Measurements from ENCODE around the gene CHRNB1. TPM values are rescaled to one million over a fixed set of nuclear protein-coding genes. Genes with fewer than 3 reads are reported as not detected.

The CHRNB1 gene
- total RNA-seq, 2 donors from 2014 or later = 10.9 to 13.0 TPM

- peaks cover 47% of the 10 kb centered on the region for H3K36me3 Mint-ChIP-seq (ENCODE audit: low read depth)
- no peaks in the 10 kb centered on the region for H3K9me3 Mint-ChIP-seq
- peaks cover 18% of the 10 kb centered on the region for H3K4me1 Mint-ChIP-seq
- H3K27me3 Mint-ChIP-seq = peaks cover 36% of the 10 kb centered on the region
- peak within 1 kb of the TSS; percentile 84 for H3K27ac Mint-ChIP-seq
- peak within 1 kb of the TSS; percentile 95 for H3K4me3 Mint-ChIP-seq
- ATAC-seq (replicated peaks) = no peak
Observed at GRCh38 chr17:7439462-7440112, 5.3 kb upstream of the CHRNB1 start, which contains the start of gene FGF11. TSS of gene FGF11 (plus strand) at chr17:7439512. CDS start at chr17:7439621, 109 bp downstream.

DNA sequence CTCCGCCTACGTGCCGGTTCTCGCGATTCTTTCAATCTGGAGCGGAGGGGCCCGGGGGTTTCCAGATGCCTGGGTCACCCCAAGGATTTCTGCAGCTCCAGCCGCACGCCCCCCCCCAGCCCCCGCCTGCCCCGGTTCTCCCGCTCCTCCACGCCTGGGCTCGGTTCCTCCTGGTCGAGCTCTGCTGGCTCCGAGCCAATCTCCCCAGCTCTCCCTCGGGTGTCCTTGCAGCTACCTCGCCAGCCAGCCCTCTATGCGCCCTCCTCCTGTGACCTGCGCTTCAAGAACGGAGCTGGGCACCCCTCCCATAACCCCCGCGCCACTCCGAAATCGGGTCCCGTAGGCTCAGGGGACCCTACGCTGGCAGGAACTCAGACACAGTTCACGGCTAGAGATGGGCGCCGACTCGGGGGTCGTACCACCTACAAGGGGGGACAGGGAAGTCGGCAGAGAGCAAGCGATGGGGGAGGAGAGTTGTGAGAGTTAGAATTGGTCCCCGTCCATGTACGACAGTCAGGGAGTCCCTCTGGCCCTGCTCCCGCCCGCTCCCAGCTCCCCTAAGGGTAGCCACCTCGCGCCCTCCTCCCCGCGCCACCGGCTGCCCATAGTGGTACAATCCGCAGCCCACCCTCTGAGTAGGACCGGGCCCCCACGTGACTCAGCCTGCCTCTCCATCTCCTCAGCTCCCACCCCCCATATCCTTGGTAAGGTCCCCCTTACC, 4.6 kb upstream of the CHRNB1 start:
- Mint-ChIP-seq H3K4me3 (peak overlapping the region; percentile 95), H3K36me3 (ENCODE audit: low read depth) (peaks cover 45% of the 10 kb centered on the region), H3K27me3 (peaks cover 39% of the 10 kb centered on the region), H3K9me3 (no peaks in the 10 kb centered on the region), H3K27ac (peak overlapping the region; percentile 84), H3K4me1 (peaks cover 18% of the 10 kb centered on the region)
- ATAC-seq (replicated peaks) = no peak

DNA sequence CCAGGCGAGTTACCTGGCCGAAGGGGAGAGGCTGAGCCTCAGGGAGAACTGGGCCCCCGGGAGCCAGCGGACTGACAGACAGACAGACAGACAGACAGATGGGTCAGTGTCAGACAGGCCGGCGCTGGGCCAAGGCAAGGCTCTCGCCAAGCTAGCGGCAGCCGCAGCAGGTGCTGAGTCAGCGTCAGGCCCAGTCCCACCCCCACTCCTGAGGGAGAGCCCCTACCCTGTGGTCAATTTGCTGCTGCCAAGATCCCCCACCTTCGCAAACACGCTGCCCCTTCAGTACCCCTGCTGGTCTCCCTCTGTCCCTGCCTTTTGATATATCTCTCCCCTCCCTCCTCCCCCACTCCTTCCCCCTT, 4.0 kb upstream of the CHRNB1 start:
- Mint-ChIP-seq H3K36me3 (ENCODE audit: low read depth) (peaks cover 47% of the 10 kb centered on the region), H3K27me3 (peaks cover 44% of the 10 kb centered on the region), H3K4me3 (peak overlapping the region; percentile 95), H3K9me3 (no peaks in the 10 kb centered on the region), H3K27ac (peak overlapping the region; percentile 84), H3K4me1 (peaks cover 23% of the 10 kb centered on the region)
- peak; percentile 19 for ATAC-seq (replicated peaks)

DNA sequence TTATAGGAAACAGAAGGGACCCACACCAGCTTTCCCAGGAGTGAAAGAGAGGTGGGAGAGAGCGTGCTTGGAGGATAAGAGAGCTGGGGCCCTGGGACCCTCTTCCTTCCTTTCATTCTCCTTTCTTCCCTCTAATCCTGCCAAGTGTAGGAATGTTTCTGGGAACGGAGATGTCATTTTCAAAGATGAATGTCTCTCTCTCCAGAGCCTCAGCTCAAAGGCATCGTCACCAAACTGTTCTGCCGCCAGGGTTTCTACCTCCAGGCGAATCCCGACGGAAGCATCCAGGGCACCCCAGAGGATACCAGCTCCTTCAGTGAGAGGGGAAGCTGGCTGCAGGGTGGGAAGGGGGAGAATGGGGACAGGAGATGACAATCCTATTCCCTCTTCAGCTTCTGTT, 3.6 kb upstream of the CHRNB1 start:
- peaks cover 48% of the 10 kb centered on the region for H3K27me3 Mint-ChIP-seq
- no peak overlapping the region for H3K27ac Mint-ChIP-seq
- peak overlapping the region; percentile 95 for H3K4me3 Mint-ChIP-seq
- H3K4me1 Mint-ChIP-seq = peaks cover 24% of the 10 kb centered on the region
- peaks cover 45% of the 10 kb centered on the region for H3K36me3 Mint-ChIP-seq (ENCODE audit: low read depth)
- no peaks in the 10 kb centered on the region for H3K9me3 Mint-ChIP-seq
- ATAC-seq (replicated peaks) = no peak

- Mint-ChIP-seq H3K36me3 (ENCODE audit: low read depth) (peaks cover 37% of the 10 kb centered on the region), H3K27me3 (peaks cover 51% of the 10 kb centered on the region), H3K27ac (no peak overlapping the region), H3K4me1 (peaks cover 24% of the 10 kb centered on the region), H3K9me3 (no peaks in the 10 kb centered on the region), H3K4me3 (no peak overlapping the region)
- ATAC-seq (replicated peaks) = no peak
Observed at GRCh38 chr17:7442142-7442541, 2.7 kb upstream of the CHRNB1 start.

GRCh38 chr17:7443499-7444485, 1.1 kb upstream of the CHRNB1 start:
- Mint-ChIP-seq H3K27me3 (peaks cover 55% of the 10 kb centered on the region), H3K27ac (peak overlapping the region; percentile 47), H3K4me1 (peaks cover 13% of the 10 kb centered on the region), H3K4me3 (peak overlapping the region; percentile 69), H3K36me3 (ENCODE audit: low read depth) (peaks cover 22% of the 10 kb centered on the region), H3K9me3 (no peaks in the 10 kb centered on the region)
- ATAC-seq (replicated peaks) = no peak

DNA sequence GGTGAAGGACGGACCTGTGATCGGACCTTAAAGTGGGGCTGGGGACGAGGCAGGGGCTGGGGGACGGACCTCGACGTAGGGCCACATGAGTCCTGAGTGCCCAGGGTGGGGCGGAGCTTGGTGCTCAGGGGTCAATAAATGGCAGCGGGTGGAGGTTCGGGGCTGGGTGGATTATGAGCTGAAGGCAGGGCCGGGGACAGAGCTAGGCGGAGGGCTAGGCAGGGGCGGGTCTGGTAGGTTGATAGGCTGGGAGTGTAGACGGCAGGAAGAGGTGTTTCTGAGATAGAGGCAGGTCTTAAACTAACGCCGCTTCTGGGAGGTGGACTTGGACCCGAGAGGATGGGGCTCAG, 733 bp downstream of the CHRNB1 start:
- peak; percentile 54 for ATAC-seq (replicated peaks)
- Mint-ChIP-seq H3K27me3 (peaks cover 46% of the 10 kb centered on the region), H3K27ac (no peak overlapping the region), H3K36me3 (ENCODE audit: low read depth) (peaks cover 9% of the 10 kb centered on the region), H3K9me3 (no peaks in the 10 kb centered on the region), H3K4me1 (peaks cover 6% of the 10 kb centered on the region), H3K4me3 (peak overlapping the region; percentile 69)

DNA sequence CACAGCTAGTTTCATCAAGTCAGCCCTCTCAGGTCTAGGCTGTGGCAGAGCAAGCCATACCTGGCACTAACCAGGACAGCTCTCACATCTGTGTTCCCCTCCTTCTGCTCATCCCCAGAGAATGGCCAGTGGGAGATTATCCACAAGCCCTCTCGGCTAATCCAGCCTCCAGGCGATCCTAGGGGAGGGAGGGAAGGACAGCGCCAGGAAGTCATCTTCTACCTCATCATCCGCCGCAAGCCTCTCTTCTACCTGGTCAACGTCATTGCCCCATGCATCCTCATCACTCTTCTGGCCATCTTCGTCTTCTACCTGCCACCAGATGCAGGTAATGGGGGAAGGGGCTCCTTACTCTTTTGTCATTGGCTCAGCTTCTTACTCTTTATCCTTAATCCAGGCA, 3.6 kb downstream of the CHRNB1 start:
- Mint-ChIP-seq H3K4me3 (no peak overlapping the region), H3K27me3 (peaks cover 33% of the 10 kb centered on the region), H3K27ac (no peak overlapping the region), H3K36me3 (ENCODE audit: low read depth) (peaks cover 7% of the 10 kb centered on the region), H3K9me3 (no peaks in the 10 kb centered on the region), H3K4me1 (peaks cover 6% of the 10 kb centered on the region)
- no peak for ATAC-seq (replicated peaks)

GRCh38 chr17:7459961-7460545, 15.2 kb downstream of the CHRNB1 start:
- Mint-ChIP-seq H3K36me3 (ENCODE audit: low read depth) (peaks cover 34% of the 10 kb centered on the region), H3K4me3 (no peak overlapping the region), H3K9me3 (no peaks in the 10 kb centered on the region), H3K27me3 (no peaks in the 10 kb centered on the region), H3K27ac (peak overlapping the region; percentile 17), H3K4me1 (peaks cover 4% of the 10 kb centered on the region)
- ATAC-seq (replicated peaks) = no peak

- Mint-ChIP-seq H3K27me3 (no peaks in the 10 kb centered on the region), H3K27ac (no peak overlapping the region), H3K4me1 (no peaks in the 10 kb centered on the region), H3K4me3 (no peak overlapping the region), H3K9me3 (no peaks in the 10 kb centered on the region), H3K36me3 (ENCODE audit: low read depth) (peaks cover 24% of the 10 kb centered on the region)
- ATAC-seq (replicated peaks) = no peak
Observed at GRCh38 chr17:7460850-7461660, 16.2 kb downstream of the CHRNB1 start.

DNA sequence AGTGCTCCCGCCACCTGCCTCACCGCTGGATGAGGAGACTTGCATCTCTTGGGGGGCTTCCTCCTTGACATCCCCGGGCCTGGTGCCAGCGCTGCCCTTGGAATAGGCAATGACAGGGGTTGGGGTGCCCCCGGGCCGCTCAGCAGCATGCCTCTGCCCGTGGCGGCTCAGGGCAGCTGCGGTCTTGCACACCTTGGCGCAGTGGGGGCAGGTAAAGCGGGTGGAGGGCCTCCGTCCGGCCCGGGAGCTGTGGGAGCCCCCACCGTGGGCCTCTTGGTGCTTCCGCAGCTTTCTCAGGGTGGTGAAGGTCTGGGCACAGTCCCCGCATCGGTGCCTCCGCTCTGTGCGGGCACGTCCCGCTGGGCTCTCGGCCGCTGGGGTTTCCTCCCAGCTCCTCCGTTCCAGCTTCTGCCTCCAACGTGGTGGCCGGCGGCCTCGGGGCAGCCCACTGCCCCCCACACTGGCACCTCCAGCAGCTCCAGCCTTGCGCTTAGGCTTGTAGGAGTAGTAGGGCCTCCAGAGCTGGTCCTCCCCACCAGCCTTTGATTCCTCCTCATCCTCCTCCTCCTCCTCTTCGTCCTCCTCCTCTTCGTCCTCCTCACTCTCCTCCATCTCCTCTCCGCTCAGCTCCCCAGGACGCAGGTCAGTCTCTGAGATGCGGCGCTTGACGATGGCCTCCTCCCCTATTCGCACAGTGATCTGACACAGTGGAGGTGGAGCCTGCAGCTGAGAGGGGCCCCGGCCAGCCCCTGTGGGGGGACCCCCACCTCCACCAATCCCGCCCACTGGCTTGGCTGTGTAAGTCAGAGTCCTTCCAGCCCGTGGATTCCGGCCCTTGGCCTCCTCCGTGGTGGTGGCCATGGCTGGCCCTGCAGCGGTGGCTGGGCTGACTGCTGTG, 17.9 kb downstream of the CHRNB1 start:
- no peak for ATAC-seq (replicated peaks)
- Mint-ChIP-seq H3K36me3 (ENCODE audit: low read depth) (peaks cover 30% of the 10 kb centered on the region), H3K27me3 (no peaks in the 10 kb centered on the region), H3K4me3 (no peak overlapping the region), H3K9me3 (no peaks in the 10 kb centered on the region), H3K4me1 (no peaks in the 10 kb centered on the region), H3K27ac (no peak overlapping the region)

DNA sequence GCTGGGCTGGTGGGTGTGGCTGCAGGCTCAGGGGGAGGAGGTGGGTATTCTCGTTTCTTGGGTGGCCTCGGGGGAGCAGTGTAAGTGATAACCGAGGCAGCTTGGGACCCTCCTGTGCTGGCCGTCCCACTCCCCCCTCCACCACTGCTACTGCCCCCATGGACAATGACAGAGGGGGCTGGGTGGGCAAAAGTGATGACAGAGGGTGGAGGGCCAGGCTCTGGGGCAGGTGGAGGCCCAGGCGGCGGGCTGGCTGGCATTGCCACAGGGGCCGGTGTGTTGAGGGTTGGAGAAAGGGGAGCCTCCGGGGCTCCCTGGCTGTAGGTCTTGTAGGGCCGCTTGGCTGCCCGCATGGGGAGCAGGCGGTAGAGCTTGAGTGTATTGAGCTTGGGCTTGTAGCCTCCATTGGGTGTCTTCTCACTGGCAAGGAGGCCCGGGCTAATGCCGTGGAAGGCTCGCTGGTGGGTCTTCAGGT, 18.5 kb downstream of the CHRNB1 start:
- no peak overlapping the region for H3K27ac Mint-ChIP-seq
- no peaks in the 10 kb centered on the region for H3K4me1 Mint-ChIP-seq
- H3K27me3 Mint-ChIP-seq = no peaks in the 10 kb centered on the region
- ATAC-seq (replicated peaks) = peak; percentile 13
- H3K4me3 Mint-ChIP-seq = no peak overlapping the region
- no peaks in the 10 kb centered on the region for H3K9me3 Mint-ChIP-seq
- peaks cover 30% of the 10 kb centered on the region for H3K36me3 Mint-ChIP-seq (ENCODE audit: low read depth)

GRCh38 chr17:7464081-7464480, 19.2 kb downstream of the CHRNB1 start:
- no peak overlapping the region for H3K4me3 Mint-ChIP-seq
- H3K27me3 Mint-ChIP-seq = no peaks in the 10 kb centered on the region
- no peaks in the 10 kb centered on the region for H3K9me3 Mint-ChIP-seq
- ATAC-seq (replicated peaks) = no peak
- H3K27ac Mint-ChIP-seq = no peak overlapping the region
- H3K4me1 Mint-ChIP-seq = no peaks in the 10 kb centered on the region
- peaks cover 30% of the 10 kb centered on the region for H3K36me3 Mint-ChIP-seq (ENCODE audit: low read depth)
